GM21576 (cell line): ENCODE data around the gene HOXA3.

Experiments
- ATAC-seq: cut with Tn5 transposase; IDR thresholded peaks from one replicate; pipeline ENCODE4 v1.9.1; 2021; ENCODE audit warnings: mild to moderate bottlenecking, moderate library complexity; ENCODE audit not compliant: unreplicated experiment

Gene HOXA3

GRCh38 chr7:27179503-27180430 is 27.4 kb upstream of the HOXA3 start:
- no peak for ATAC-seq

GRCh38 chr7:27179030-27179429 is 26.6 kb upstream of the HOXA3 start:
- no peak for ATAC-seq

- no peak for ATAC-seq
Measured at GRCh38 chr7:27178366-27178765, 26.0 kb upstream of the HOXA3 start.

GRCh38 chr7:27177795-27178320 is 25.5 kb upstream of the HOXA3 start:
- ATAC-seq = no peak

- no peak for ATAC-seq
Measured at GRCh38 chr7:27176962-27177794, 24.8 kb upstream of the HOXA3 start.

GRCh38 chr7:27176524-27176845 is 24.1 kb upstream of the HOXA3 start:
- no peak for ATAC-seq

GRCh38 chr7:27175626-27176523 is 23.5 kb upstream of the HOXA3 start:
- ATAC-seq = no peak

- no peak for ATAC-seq
Measured at GRCh38 chr7:27174874-27175625, 22.7 kb upstream of the HOXA3 start.

- ATAC-seq = no peak
Measured at GRCh38 chr7:27173956-27174873, 21.8 kb upstream of the HOXA3 start, which contains the start of gene HOXA10. Gene HOXA10, minus strand, starts transcription at chr7:27174320. Its CDS starts 14 bp downstream, at chr7:27174306.

GRCh38 chr7:27173511-27173955 is 21.1 kb upstream of the HOXA3 start:
- no peak for ATAC-seq

GRCh38 chr7:27172823-27173510 is 20.6 kb upstream of the HOXA3 start:
- no peak for ATAC-seq

GRCh38 chr7:27172315-27172774 is 20.0 kb upstream of the HOXA3 start:
- no peak for ATAC-seq

- ATAC-seq = no peak
Measured at GRCh38 chr7:27171637-27172314, 19.4 kb upstream of the HOXA3 start.

- ATAC-seq = no peak
Measured at GRCh38 chr7:27171325-27171636, 18.9 kb upstream of the HOXA3 start.

GRCh38 chr7:27170426-27171324 is 18.3 kb upstream of the HOXA3 start:
- no peak for ATAC-seq

GRCh38 chr7:27169658-27170425 is 17.5 kb upstream of the HOXA3 start:
- ATAC-seq = no peak
